Fibroblast of skin of left quadriceps (primary cell): ENCODE results near the gene ZNF248.
"Not testable (repeated sequence)": the region's sequence is repeated elsewhere in the genome, so short reads cannot be mapped to it uniquely, and the experiment has no call there.

Experiments
- DNase-seq, 2 experiments: peaks; one replicate each; pipeline ENCODE4 v3.0.0-alpha.2; 2013; ENCODE audit warnings: low read depth in 2 of 2

Gene ZNF248

GRCh38 chr10:37857287-37858211 lies at the start of gene ZNF248:
Gene ZNF248 (minus strand): TSS chr10:37857610. CDS start chr10:37856310, 1,300 bp downstream.
- peak; percentile 92 to 93 for DNase-seq

GRCh38 chr10:37906382-37906781 lies 49.0 kb upstream of the ZNF248 start:
- no peak for DNase-seq

GRCh38 chr10:37896436-37896835 lies 39.0 kb upstream of the ZNF248 start:
- DNase-seq, result no peak

- no peak for DNase-seq
These were observed 38.3 kb upstream of the ZNF248 start for GRCh38 chr10:37895674-37896073.

GRCh38 chr10:37885850-37886249 lies 28.4 kb upstream of the ZNF248 start:
- DNase-seq, result no peak

- no peak for DNase-seq
These were observed 15.5 kb upstream of the ZNF248 start for GRCh38 chr10:37872955-37873354.

GRCh38 chr10:37872283-37872682 lies 14.9 kb upstream of the ZNF248 start:
- DNase-seq, result no peak

GRCh38 chr10:37871568-37872251 lies 14.3 kb upstream of the ZNF248 start:
- no peak for DNase-seq

GRCh38 chr10:37871143-37871542 lies 13.7 kb upstream of the ZNF248 start:
- no peak for DNase-seq

GRCh38 chr10:37868796-37869195 lies 11.4 kb upstream of the ZNF248 start:
- DNase-seq, result no peak

- DNase-seq, result no peak
These were observed 8.8 kb upstream of the ZNF248 start for GRCh38 chr10:37865957-37866803.

- DNase-seq, result no peak
These were observed 7.9 kb upstream of the ZNF248 start for GRCh38 chr10:37865264-37865663.

GRCh38 chr10:37860494-37861190 lies 3.2 kb upstream of the ZNF248 start:
- no peak for DNase-seq

- not testable (repeated sequence) for DNase-seq
These were observed 1.9 kb upstream of the ZNF248 start for GRCh38 chr10:37859270-37859669.

GRCh38 chr10:37856881-37857286 lies 526 bp downstream of the ZNF248 start:
- DNase-seq, result no peak

GRCh38 chr10:37855636-37856035 lies 1.8 kb downstream of the ZNF248 start:
- no peak for DNase-seq

GRCh38 chr10:37854626-37855025 lies 2.8 kb downstream of the ZNF248 start:
- DNase-seq, result peak; percentile 21 to 27

GRCh38 chr10:37844644-37845043 lies 12.8 kb downstream of the ZNF248 start:
- DNase-seq, result no peak

GRCh38 chr10:37839243-37839642 lies 18.2 kb downstream of the ZNF248 start:
- no peak for DNase-seq

GRCh38 chr10:37831495-37832333 lies 25.7 kb downstream of the ZNF248 start:
- no peak for DNase-seq
